HG03175 (cell line): ENCODE measurements around the gene SIGLEC12.

ENCODE experiments used
- ATAC-seq: cut with Tn5 transposase; IDR thresholded peaks from one replicate; pipeline ENCODE4 v1.9.1; 2021; ENCODE audit warnings: mild to moderate bottlenecking, moderate library complexity; ENCODE audit not compliant: unreplicated experiment

SIGLEC12 gene

GRCh38 chr19:51501594-51502263, at the start of gene SIGLEC12:
SIGLEC12 (minus strand) TSS chr19:51501800; CDS start chr19:51501733, 67 bp downstream.
- no peak for ATAC-seq

- no peak for ATAC-seq
These were observed 49.5 kb upstream of the SIGLEC12 start for GRCh38 chr19:51550848-51551672.

DNA sequence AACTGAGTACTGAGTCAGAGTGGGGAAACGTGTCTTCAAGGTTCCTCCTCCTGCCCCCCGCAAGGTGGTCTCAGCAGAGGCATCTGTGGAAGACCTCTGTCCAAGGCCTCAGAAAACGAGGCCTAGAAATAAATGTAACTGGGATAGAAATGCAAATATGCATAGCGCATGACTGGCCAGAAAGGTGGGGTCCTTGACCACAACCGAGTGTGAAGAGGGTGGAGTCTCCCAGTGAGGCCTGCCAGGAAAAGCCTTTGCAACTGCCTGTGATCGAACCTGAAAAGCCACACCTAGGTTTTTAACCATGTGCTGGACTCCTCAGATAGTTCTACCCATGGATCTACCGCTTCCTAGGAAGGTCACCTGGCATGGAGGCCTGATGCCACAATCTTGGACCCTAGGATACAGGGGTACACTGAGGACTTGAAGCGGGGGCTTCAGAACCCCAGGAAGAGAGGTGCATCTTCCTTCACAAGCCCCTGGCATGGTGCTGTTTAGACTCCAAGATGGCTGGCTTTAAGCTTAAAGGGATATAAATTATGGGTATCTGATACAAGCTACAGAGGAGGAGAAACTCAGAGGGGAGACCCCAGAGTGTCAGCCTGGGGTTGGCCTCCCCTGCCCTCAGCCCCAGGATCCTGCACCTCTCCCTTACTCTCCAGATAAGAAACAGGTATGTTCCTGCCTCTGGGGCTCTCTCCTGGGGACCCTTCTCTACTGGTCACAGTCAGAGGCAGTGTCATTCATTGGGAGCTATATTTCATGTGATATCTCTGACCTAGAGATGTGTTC, 48.1 kb upstream of the SIGLEC12 start:
- no peak for ATAC-seq

- ATAC-seq: no peak
These were observed 47.3 kb upstream of the SIGLEC12 start for GRCh38 chr19:51548891-51549305.

- no peak for ATAC-seq
These were observed 46.6 kb upstream of the SIGLEC12 start for GRCh38 chr19:51548213-51548651.

DNA sequence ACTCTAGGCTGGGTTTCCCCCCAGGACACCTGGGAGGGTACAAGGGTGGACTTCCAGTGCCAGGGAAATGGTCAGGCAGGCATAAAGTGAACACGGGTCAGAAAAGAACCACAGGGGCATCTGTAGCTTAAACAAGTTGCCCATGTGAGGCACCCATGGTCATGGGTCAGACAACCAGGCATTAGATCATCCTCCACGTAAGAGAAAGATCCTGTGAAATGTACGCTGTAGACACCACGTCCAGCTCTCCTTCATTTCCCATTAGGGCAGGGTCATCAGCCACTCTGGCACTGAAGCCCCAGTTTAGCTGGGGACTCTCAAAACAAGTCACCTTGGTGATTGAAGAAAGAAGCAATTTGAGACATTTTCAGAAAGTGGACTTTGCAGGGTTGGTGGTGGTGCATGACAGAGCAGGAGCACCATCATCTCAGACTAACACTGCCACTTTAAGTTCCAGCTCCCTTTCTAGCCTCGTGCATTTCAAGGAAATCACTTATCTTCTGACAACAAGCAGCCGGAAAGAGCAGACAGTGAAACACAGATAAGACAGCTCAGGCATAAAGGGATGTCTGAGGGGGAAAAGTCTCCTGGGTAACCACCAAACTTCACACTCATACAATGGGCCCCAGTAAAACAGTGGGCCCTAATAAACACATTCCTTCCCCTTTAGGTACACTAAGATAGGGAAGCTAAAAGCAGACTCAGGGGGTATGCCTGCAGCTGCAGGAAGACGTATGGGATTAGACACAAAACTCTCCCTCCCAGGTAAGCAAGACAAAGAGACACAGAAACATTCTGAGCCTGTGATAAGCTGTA, 46.0 kb upstream of the SIGLEC12 start:
- ATAC-seq: no peak

DNA sequence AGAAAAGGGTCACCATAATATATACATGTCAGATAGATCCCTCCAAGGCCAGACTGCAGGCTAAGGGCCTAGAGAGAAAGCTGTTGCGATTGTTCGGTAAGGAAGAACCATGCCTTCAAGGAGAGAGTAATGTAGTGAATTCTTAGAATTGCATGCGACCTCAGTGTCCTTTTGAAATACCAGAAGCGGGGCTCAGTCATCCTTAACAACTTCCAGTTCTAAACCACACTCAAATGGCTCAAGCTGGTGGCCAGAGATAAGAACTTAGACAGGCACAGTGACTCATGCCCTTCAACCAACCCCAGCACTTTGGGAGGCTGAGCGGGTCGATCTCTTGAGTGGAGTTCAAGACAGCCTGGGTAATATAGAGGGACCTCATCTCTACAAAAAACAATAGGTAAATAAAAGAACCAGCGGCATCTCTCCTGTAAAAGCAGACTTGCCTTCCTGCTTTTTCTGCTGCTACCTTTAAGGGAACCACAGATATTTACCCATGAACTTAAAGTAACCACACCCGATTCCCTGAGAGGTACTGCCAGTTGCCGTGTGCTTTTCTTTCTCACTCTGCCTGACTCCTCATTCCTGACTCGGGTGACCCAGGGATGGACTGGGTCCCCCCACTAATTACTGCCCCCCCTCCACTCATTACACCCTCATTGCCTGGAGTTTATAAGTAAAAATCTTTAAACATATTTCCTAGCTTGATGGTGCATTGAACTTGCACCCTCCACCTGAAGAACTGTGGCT, 45.2 kb upstream of the SIGLEC12 start:
- ATAC-seq: no peak

GRCh38 chr19:51546107-51546649, 44.6 kb upstream of the SIGLEC12 start:
- ATAC-seq: no peak

- ATAC-seq: no peak
These were observed 42.4 kb upstream of the SIGLEC12 start for GRCh38 chr19:51544038-51544437.

- ATAC-seq: no peak
These were observed 41.1 kb upstream of the SIGLEC12 start for GRCh38 chr19:51542699-51543098.

DNA sequence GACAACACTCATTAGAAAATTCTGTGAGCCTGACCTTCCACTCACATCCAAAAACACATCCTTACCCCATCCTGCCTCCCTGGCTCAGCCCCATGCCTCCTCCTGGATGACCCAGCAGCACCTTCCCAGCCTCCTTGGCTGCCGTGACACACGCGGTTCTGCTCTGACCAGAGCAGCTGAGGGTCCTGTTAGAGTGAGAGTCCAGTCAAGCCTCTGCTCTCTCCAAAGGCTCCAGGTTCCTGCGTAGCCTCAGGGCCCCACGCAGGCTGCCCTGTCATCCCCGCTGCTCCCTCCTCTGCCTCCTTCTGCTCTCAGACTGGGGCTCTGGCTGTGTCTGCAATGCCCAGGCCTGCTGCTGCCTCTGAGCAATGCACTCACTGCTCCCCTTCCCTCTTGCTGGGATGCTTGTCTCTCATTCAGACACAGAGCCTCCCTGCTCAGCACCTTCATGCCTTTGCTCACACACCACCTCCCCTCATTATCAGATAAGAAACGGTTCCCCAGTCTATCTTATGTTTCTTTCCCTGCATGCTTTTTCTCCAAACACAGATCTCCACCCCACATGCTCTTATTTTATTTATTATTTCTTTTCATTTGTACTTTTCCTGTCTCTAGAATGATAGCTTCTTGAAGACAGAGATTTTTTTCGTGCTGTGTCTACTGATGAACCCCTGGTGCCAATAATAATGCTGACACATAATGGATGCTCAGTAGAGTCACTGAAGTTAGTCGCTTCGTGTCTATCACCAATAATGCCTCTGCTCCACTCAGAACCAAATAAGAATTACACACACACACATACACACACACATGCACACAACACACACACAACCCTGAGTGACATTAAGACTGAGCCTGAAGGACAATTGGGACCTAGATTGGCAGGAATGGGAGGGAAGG, 40.1 kb upstream of the SIGLEC12 start:
- no peak for ATAC-seq

DNA sequence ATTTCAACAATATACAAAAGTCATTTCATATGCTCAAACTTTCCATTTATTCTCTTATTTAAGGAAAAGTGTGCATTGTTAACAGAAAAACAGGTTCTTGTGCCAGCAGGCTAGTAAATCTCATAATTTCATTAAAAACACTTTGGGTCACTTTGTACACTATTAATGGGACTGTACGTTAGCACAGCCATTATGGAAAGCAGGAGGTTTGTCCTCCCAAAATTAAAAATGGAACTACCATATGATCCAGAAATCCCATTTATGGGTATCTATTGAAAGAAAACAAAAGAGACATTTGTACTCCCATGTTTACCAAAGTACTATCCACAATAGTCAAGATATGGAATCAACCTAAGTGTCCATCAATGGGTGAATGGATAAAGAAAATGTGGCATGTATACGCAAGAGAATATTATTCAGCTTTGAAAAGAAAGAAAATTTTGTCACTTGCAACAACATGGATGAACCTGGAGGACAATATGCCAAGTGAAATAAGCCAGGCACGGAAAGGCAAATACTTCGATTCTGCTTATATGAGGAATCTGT, 38.3 kb upstream of the SIGLEC12 start:
- ATAC-seq: no peak

GRCh38 chr19:51535535-51535934, 33.9 kb upstream of the SIGLEC12 start:
- ATAC-seq: no peak

GRCh38 chr19:51531349-51532315, 30.0 kb upstream of the SIGLEC12 start, which contains the start of gene SIGLEC6:
SIGLEC6 (minus strand) TSS chr19:51531670; CDS start chr19:51531648, 22 bp downstream.
- peak; percentile 72 for ATAC-seq

- no peak for ATAC-seq
These were observed 29.0 kb upstream of the SIGLEC12 start for GRCh38 chr19:51530616-51531015.

- no peak for ATAC-seq
These were observed 27.7 kb upstream of the SIGLEC12 start for GRCh38 chr19:51529301-51529700.

GRCh38 chr19:51525651-51526050, 24.1 kb upstream of the SIGLEC12 start:
- ATAC-seq: no peak
